Bone marrow (tissue), 2 donors: ENCODE results near the gene FAF2.
A peak's percentile ranks its signal among the peaks of the same experiment; 100 is the strongest.
"Not testable (repeated sequence)": the region's sequence is repeated elsewhere in the genome, so short reads cannot be mapped to it uniquely, and the experiment has no call there.

ENCODE experiments used
- DNase-seq, 2 donors: peaks; one replicate each; lab custom pipeline; 2025; lab: John Stamatoyannopoulos, UW

Gene FAF2

GRCh38 chr5:176458904-176459561 lies 10.8 kb downstream of the FAF2 start:
- no peak for DNase-seq

GRCh38 chr5:176461349-176461748 lies 13.2 kb downstream of the FAF2 start:
- no peak for DNase-seq

GRCh38 chr5:176463113-176463764 lies 15.1 kb downstream of the FAF2 start:
- DNase-seq, result no peak

- peak in 1 of 2 donors; percentile 48 for DNase-seq
These were observed 18.2 kb downstream of the FAF2 start for GRCh38 chr5:176466245-176466871.

GRCh38 chr5:176469296-176469695 lies 21.1 kb downstream of the FAF2 start:
- DNase-seq, result no peak

- DNase-seq, result no peak
These were observed 22.4 kb downstream of the FAF2 start for GRCh38 chr5:176470539-176470938.

- DNase-seq, result no peak
These were observed 22.9 kb downstream of the FAF2 start for GRCh38 chr5:176471098-176471497.

GRCh38 chr5:176473335-176474006 lies 25.3 kb downstream of the FAF2 start:
- no peak for DNase-seq

GRCh38 chr5:176474476-176474875 lies 26.3 kb downstream of the FAF2 start:
- no peak for DNase-seq

- DNase-seq, result no peak
These were observed 33.5 kb downstream of the FAF2 start for GRCh38 chr5:176481711-176482110.

- no peak for DNase-seq
These were observed 37.0 kb downstream of the FAF2 start for GRCh38 chr5:176485176-176485575.

GRCh38 chr5:176486189-176486757 lies 38.1 kb downstream of the FAF2 start:
- DNase-seq, result no peak

- not testable (repeated sequence) for DNase-seq
These were observed 39.0 kb downstream of the FAF2 start for GRCh38 chr5:176487160-176487559.

- DNase-seq, result no peak
These were observed 40.9 kb downstream of the FAF2 start for GRCh38 chr5:176489077-176489476.

- DNase-seq, result no peak
These were observed 42.1 kb downstream of the FAF2 start for GRCh38 chr5:176490301-176490700.

GRCh38 chr5:176491101-176491502 lies 42.9 kb downstream of the FAF2 start:
- no peak for DNase-seq

GRCh38 chr5:176491901-176492300 lies 43.7 kb downstream of the FAF2 start:
- DNase-seq, result no peak

- no peak for DNase-seq
These were observed 44.2 kb downstream of the FAF2 start for GRCh38 chr5:176492431-176492830.

- DNase-seq, result no peak
These were observed 49.7 kb downstream of the FAF2 start for GRCh38 chr5:176497852-176498251.

GRCh38 chr5:176499273-176499672 lies 51.1 kb downstream of the FAF2 start:
- DNase-seq, result no peak

- DNase-seq, result no peak
These were observed 52.3 kb downstream of the FAF2 start for GRCh38 chr5:176500511-176500910.

GRCh38 chr5:176501333-176501732 lies 53.1 kb downstream of the FAF2 start:
- DNase-seq, result no peak
